ENCODE data around the gene PAPOLB.

DNA sequence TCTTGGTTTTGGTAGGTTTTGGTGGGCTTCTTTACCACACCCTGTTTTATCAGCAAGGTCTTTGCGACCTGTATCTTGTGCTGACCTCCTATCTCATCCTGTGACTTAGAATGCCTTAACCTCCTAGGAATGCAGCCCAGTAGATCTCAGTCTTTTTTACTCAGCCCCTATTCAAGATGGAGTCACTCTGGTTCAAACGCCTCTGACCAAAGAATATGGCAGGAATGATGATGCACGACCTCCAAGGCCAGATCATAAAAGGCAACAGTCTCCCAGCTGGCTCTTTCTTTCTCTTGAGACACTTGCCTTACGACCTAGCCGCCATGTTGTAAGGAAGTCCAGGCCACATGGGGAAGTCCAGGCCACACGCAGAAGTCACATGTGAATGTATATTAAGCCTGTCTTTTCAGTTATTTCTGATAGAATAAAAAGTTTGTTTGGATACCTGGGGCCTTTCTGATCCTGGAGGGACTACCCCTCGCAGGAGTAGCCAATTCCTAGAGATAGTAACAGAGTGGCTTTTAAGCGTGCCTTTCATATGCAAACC is 32.2 kb upstream of the PAPOLB start:
- no peak for TF ChIP-seq USF2 (IDR thresholded peaks at IDR 0.05; ENCODE audit: low read depth, low read length)
- no peak for TF ChIP-seq CTCF (conservative IDR thresholded peaks at IDR 0.05; ENCODE audit: low read depth, low read length)
- TF ChIP-seq POLR2A (IDR thresholded peaks at IDR 0.05; ENCODE audit: low read depth, low read length) = no peak
- TF ChIP-seq RAD21 (IDR thresholded peaks at IDR 0.05; ENCODE audit: low read length) = no peak
